Activated CD4-positive, CD25-positive, alpha-beta regulatory T cell (primary cell): ENCODE measurements around the gene UGDH.
"Not testable (repeated sequence)": the region's sequence is repeated elsewhere in the genome, so short reads cannot be mapped to it uniquely, and the experiment has no call there.

Source experiments
- DNase-seq, 4 experiments: peaks; one replicate each; lab custom pipeline; 2025; lab: John Stamatoyannopoulos, UW

The UGDH gene

DNA sequence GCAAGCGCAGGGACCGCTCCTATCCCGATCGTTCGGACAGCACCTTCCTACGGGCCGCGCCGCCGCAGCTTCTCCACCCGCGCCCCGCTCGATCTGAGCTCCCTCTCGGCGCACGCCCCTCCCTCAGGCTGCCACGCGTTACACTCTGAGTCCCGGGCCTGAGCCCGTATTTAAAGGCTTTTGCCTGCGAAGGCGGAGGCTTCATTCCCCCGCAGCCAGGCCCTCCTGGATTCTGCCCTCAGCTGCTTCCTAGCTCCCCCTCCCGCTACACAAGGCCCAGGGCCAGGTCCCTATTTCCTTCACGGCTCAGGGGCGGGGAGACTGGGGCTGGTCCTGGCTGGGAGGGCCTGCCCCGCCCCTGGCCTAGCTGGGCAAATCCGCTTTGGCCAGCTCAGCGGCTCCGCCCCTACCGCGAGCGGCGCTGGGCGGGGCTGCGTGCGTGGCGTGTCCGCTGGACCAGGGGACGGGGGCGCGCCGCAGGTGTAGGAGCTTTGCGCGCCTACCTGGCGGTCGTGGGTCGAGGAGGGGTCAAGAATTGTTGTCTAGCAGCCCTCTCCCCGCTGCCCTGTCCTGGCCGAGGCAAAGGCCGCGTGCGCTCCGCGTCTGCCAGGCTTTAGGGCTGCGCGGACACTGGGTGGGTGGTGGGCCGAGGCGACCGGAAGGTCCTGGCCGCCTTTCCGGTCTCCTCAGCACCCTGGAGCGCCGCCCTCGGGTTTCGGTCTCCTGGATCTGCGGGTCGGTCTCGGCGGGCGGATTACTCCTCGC lies at the start of gene UGDH:
Gene UGDH (minus strand): TSS at position 144 of the 765 bp plus-strand sequence. CDS start 5,927 bp downstream, outside the sequence.
- peak; percentile 81 to 87 (median 82) for DNase-seq

DNA sequence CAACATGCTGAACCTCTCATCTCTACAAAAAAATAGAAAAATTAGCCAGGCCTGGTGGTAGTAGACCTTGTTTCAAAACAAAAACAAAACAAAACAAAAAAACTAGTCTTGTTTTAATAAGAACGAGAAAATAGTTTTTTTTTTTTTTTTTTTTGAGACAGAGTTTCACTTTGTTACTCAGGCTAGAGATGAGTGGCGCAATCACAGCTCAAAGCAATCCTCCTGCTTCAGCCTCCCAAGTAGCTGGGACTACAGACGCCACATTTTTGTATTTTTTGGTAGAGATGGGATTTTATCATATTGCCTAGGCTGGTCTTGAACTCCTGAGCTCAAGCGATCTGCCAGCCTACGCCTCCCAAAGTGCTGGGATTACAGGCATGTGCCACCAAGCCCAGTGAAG lies 47.7 kb upstream of the UGDH start:
- DNase-seq: no peak

DNA sequence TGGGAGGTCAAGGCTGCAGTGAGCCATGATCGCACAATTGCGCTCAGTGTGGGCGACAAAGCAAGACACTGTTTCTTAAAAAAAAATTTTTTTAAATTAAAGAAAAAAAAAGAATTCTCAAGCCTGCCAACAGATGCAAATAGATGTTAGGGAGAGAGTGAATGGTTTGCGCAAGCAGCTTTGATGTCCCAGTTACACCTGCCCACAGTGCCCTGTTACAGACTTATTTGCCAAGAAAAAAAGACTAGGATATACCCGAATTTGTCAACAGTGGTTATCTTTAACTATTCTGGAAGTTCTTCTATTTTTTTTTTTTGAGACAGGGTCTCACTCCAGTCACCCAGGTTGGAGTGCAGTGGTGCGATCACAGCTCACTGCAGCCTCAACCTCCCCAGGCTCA lies 44.3 kb upstream of the UGDH start:
- DNase-seq: no peak

DNA sequence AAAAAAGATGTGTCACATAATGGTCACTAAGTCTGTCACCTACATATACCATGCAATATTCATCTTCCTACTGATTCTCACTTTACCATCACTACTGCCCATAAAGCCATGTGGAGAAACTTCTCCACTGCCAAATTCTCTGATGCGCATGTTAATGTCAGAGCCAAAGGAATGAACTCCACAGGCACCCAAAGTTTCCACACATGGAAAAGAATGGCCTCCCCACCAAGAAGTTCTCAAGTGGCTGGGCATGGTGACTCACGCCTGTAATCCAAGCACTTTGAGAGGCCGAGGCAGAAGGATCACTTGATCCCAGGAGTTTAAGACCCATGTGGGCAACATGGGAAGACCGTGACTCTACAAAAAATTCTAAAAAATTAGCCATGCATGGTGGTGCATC lies 43.8 kb upstream of the UGDH start:
- no peak for DNase-seq

DNA sequence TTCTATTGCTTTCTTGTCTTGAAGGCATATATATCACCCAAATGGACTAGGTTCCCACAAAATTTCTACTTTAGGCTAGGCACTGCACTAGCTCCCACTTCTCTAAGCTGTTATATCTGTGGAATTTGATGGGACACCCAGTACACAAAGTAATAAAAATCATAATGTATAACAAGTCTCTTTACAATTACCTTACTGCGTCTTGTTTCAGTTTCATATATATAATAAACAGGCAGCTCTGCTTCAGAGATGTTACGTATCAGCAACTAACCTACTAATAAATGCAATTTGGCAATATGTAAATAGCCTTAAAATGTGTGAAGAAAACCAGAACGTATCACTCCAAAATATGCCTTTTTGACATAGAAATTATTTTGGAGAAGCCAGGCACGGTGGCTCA lies 42.0 kb upstream of the UGDH start:
- no peak for DNase-seq

DNA sequence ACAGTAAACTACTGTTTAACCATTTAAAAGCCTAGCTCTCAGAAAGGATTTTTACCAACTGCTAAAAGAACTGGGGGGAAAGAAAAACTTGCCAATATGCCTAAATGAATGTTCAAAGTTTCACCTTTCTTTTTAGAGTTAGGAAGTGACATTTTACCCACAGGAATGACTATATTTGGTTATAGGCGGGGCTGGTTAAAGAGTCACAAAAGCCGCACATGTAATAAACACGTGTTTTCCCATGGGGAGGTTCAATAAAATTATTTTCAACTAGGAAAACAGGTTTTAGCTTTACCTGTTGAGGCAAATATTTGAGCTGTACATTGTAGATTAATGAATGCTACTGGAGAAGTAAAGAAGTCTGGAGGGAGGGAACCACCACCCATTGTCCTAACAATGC lies 41.6 kb upstream of the UGDH start:
- no peak for DNase-seq

DNA sequence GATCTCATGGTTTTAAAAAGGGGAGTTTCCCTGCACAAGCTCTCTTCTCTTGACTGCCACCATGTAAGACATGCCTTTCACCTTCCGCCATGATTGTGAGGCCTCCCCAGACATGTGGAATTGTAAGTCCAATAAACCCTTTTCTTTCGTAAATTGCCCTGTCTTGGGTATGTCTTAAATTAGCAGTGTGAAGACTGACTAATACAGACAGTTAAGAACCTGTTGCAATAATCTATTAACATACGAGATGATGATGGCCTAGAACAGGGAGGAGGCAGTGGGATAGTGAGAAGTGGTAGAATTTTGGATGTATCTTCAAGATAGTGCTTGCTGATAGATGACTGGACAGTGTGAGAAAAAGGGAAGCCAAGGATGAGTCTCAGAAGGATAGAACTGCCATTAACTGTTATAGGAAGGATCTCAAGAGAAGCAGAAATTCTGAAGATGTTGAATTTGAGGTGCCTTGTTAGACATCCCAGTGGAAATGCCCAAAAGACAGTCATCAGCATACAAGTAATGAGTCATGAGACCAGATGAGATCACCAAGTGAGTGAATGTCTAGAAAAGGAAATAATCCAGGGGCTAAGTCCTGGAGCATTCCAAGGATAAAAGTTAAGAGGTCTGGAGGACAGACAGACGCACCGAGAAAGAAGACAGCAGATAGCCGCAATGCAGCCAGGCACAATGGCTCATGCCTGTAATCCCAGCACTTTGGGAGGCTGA lies 38.8 kb upstream of the UGDH start:
- DNase-seq: no peak

DNA sequence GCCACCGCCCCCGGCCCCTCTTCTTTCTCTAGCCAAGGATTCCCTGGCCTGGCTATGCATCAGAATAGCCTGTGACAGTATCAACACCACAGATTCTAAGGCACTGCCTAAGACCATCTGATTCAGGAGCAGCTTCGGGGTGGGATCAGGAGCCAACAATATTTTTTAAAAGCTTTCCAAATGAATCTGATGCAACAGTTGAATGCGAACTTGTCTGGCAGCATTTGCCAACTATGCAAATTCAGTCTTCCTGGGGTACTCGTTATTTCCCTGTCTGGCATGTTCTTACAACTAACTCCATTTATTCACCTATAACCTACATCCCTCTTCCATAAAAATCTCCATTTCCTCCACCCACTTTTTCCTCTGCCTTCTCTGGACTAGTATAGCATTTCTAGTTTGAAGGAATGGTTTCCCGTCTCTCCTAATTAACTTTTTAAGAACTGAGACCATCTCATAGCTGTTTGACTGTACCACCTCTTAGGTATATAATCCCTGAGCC lies 36.2 kb upstream of the UGDH start:
- no peak for DNase-seq

DNA sequence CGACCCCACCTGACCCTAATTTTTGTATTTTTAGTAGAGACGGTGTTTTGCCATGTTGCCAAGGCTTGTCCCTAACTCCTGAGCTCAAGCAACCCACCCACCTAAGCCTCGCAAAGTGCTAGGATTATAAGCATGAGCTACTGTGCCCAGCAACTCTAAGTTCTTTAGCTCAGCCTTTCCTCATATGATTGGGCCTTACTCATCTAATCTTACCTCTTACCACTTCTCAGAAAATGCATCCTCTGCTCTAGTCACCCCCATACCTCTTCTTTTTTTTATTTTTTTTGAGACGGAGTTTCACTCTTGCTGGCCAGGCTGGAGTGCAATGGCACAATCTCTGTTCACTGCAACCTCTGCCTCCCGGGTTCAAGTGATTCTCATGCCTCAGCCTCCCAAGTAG lies 35.6 kb upstream of the UGDH start:
- no peak for DNase-seq

DNA sequence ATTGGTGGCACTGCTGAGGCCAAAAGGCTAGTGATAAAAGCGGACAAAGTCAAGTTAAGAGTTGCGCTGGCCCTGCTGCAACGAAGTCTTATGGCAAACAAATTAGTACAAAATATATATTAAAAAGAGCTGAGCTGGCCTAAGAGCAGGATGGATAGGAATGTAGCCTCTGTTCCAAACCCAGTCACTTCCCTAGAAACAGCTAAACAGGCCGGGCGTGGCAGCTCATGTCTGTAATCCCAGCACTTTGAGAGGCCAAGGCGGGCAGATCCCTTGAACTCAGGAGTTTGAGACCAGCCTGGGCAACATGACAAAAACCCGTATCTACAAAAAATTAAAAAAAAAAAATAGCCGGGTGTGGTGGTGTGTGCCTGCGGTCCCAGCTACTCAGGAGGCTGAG lies 32.4 kb upstream of the UGDH start:
- no peak for DNase-seq

DNA sequence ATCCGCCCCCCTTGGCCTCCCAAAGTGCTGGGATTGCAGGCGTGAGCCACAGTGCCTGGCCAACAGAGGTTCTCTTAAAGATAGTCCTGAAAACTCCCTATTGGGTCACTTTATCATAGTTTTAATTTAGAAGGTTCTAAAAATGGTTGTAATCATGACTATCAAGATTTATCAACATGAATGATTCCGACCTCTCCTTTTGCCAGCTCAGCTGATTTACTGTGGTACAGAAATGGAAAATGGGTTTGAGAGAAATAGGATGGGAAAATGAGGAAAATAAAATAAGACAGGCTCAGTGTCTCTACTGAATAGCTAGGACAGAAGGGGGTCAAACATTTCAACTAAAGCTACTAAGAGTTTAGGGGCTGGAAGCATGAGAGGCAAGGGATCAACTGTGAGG lies 28.2 kb upstream of the UGDH start:
- DNase-seq: no peak

DNA sequence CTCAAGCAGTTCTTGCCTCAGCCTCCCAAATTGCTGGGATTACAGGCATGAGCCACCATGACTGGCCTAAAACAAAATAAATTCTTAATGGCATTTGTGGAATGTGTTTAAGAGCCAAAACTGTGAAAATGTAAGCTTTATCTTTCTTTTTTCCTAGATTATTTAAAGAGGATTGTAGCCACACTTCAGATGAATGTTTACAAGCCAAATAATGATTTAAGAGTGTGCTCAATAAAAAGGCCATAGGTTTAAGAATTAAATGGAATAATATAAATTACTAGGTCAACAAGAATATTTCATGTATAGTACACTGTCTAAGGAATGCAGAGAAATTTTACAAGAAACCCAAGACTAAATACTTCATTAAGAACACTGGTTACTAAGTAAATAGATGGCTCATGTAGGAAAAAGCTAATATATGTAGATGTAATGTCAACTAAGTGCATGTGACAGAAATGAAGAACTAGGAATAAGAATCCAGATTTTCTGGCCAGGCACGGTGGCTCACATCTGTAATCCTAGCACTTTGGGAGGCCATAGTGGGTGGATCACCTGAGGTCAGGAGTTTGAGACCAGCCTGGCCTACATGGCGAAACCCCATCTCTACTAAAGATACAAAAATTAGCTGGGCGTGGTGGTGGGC lies 21.3 kb upstream of the UGDH start:
- DNase-seq: no peak

DNA sequence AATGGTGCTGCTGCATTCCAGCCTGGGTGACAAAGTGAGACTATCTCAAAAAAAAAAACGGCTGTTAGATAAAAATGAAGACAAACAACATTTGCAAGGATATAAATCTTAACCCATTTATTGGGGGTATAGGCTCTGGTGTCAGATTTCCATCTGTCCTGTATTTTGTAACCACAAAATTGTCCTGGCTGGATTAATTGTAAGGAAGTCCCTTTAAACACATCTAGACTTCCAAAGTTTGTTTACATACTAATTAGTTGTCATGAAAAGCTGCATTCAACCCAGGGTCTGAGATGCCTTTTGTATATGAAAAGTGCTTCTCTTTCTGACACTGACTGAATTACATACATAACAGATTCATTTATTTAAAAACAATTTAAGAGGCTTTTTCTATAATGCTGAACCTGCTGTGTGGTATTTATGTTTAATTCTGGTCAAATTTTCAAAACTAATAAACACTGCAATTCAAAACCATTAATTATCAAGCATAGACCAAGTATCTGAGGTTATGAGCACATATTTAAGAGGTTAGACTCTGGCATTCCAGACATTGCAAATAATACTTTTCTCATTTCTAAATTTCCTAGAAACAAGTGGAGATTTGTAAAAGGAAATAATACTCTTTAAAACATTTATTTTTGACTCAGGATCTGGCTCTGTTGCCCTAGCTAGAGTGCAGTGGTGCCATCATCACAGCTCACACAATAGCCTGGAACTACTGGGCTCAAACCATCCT lies 17.5 kb upstream of the UGDH start:
- no peak for DNase-seq

DNA sequence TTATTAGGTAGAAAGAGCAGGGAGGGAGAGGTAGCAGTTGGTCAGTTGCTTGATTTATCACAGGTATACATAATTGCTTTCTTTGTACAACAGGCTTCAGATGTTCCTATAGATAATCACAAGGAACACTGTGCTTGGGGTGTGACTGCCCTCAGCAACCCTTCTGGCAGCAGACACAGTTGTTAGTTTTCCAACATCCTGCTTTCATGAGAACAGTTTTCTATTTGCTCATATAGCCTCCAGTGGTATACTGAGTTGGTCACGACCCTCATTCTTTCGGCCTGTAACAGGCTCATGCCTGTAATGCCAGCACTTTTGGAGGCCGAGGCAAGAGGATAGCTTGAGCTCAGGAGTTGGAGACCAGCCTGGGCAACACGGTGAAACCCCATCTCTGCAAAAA lies 16.8 kb upstream of the UGDH start:
- not testable (repeated sequence) for DNase-seq

DNA sequence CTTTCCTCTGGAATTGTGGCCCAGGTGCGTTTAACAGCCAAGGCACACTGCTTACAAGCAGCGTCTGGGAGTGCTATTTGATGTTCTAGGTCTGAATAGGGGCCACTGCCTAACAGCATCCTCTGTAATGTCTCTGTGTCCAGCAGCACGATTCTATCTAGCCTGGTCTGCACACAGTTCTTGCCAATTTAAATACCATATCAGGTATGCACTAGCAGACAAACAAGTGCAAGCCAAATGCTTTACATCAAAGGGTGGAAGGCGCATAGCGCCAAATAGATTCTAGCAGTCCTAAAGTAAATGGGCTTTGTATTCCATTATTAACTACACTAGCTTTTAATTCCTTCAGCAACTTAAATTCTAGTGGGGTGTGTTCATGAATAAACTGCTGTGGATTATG lies 15.8 kb upstream of the UGDH start:
- DNase-seq: no peak

DNA sequence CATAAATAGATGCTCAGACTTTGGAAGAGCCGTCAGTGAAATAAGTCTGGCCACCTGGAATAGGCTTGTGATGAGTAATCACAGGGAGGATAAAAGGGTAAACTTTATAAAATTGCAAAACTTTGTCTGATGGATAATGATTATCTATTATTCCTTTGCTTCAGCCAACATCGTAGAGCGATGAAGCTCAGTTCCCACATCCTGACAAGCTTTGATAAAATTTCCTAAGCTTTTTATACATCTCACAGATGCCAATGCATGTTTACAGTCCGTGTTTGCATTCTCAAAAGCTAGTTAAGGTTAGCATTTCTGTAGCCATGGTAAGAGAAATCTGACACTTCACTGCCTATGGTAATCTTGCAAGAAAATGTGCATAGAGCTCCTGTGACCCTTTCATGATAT lies 15.4 kb upstream of the UGDH start:
- DNase-seq: no peak

DNA sequence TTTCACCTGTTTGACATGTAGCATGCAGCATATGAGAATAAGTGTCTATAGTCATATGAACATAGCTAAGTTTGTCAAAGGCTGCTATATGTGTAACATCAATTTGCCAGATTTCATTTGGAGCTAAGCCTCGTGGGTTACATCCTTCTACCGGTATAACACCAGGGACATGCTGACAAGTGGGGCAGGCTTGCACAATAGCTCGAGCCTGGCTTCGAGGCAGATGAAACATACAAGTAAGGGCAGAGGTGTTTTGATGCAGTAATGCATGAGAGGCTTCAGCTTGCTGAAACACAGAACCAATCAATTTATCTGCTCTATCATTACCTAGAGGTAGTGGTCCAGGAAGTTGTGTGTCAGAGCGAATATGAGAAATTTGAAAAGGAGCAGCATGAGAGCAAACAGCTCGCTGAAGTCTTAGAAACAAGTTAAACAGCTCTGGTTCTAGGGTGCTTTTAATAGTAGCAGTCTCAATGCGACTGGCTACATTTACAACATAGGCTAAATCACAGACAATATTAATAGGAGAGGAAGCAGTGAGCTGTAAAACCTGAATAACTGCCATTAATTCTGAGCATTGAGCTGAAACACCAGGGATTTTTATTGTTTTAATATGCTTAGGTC lies 14.9 kb upstream of the UGDH start:
- no peak for DNase-seq

DNA sequence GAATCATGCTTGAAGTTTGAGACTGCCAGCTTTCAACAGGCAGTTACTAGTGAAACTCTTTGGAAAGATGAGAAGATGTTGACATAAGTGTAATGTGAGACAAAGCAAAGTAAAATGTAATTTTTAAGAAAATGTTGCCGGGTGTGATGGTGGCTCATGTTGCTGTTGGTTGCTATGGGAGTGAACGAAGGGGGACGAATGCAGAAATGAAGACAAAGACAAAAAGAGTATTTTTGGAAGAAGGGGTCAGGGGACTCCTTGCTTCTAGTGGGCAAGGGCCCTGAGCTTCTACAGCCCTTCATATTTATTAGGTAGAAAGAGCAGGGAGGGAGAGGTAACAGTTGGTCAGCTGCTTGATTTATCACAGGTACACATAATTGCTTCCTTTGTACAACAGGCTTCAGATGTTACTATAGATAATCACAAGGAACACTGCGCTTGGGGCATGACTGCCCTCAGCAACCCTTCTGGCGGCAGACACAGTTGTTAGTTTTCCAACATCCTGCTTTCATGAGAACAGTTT lies 11.9 kb upstream of the UGDH start:
- no peak for DNase-seq

DNA sequence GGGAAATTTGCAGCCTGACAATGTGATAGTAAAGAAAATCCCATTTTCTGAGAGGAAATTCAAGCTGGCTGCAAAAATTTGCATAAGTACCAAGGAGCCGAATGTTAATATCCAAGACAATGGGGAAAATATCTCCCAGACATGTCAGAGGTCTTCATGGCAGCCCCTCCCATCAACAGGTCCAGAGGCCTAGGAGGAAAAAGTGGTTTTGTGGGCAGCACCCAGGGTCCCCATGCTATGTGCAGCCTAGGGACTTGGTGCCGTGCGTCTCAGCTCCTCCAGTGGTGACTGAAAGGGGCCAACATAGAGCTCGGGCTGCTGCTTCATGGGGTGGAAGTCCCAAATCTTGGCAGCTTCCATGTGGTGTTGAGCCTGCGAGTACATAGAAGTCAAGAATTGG lies 6.3 kb upstream of the UGDH start:
- DNase-seq: no peak

DNA sequence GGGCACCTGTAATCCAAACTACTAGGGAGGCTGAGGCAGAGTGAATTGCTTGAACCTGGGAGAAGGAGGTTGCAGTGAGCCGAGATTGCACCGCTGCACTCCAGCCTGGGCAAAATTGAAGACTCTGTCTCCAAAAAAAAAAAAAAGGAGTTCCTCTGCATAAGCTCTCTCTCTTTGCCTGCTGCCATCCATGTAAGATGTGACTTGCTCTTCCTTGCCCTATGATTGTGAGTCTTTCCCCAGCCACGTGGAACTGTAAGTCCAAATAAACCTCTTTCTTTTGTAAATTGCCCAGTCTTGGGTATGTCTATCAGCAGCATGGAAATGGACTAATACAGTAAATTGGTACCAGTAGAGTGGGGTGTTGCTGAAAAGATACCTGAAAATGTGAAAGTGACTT lies 5.0 kb upstream of the UGDH start:
- not testable (repeated sequence) for DNase-seq

DNA sequence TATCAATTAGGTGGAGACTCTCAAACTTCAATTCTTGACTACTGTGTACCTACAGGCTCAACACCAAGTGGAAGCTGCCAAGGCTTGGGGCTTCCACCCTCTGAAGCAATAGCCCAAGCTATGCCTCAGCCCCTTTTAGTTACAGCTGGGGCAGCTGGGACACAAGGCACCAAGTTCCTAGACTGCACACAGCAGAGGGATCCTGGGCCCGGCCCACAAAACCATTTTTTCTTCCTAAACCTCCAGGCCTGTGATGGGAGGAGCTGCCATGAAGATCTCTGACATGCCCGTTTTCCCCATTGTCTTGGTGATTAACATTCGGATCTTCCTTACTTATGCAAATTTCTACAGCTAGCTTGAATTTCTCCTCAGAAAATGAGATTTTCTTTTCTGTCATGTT lies 3.4 kb upstream of the UGDH start:
- DNase-seq: no peak

DNA sequence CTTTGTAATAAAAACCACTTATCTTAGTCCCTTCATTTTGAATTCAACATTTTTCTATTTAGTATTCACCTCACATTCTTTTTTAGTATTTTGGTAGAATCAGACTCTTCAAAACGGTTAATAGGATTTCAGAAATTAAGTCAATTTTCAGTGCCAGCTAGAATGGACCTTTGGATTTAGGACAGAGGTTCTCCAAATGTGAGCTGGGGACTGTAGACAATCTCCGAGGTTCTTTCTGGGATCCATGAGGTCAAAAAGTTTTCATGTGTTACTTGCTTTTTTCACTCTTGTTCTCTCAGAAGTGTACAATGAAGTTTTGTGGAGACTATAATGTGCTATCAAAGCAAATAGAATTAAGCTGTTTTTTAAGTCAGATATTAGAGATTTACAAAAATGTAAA lies 2.3 kb upstream of the UGDH start:
- DNase-seq: no peak
